OCI-LY1 (cell line): ENCODE results near the gene RAPGEF1.

Source experiments
- CTCF ChIP-seq: fragments of 200-600 bp; sonication (generic), shearing (Covaris generic); IDR thresholded peaks from 2 replicates; pipeline ENCODE4 v1.5.1; 2017; ENCODE audit warnings: mild to moderate bottlenecking, antibody characterized with exemption, low read length, moderate library complexity, mixed read lengths
- EZH2 ChIP-seq: fragments of 200-600 bp; sonication (generic), shearing (Covaris generic); IDR thresholded peaks from 2 replicates; pipeline ENCODE4 v1.8.0; 2017; ENCODE audit warnings: borderline replicate concordance, mixed run types, mild to moderate bottlenecking, antibody characterized with exemption, low read length, moderate library complexity, mixed read lengths

- TF ChIP-seq CTCF (no peak), EZH2 (no peak)
These were observed 89.6 kb downstream of the RAPGEF1 start for GRCh38 chr9:131650254-131650653.
